Measurements from ENCODE around the gene TMEM163. TPM values are rescaled to one million over a fixed set of nuclear protein-coding genes. Genes with fewer than 3 reads are reported as not detected.

Gene TMEM163
- total RNA-seq, 6 experiments from 2014 or later: 0.06 to 0.20 (median 0.07) TPM; not detected in 3

- DNase-seq: peak in 1 of 3 donors; percentile 73
- Histone ChIP-seq H3K36me3 (peaks cover 0 to 9% (median 0%) of the 10 kb centered on the region in 4 donors), H3K27me3 (no peaks in the 10 kb centered on the region), H3K27ac (peak overlapping the region; percentile 80 to 96 (median 87)), H3K4me1 (peaks cover 0 to 44% (median 14%) of the 10 kb centered on the region in 4 donors), H3K9me3 (no peaks in the 10 kb centered on the region), H3K4me3 (peak overlapping the region in 1 of 3 donors; percentile 8)
- WGBS (ENCODE audit: insufficient coverage, low coverage, low lambda C conversion rate, missing lambda C conversion rate): 51% methylated on average over 3 of the region's 3 CpGs
- peak; percentile 76 to 90 (median 78) for ATAC-seq
- no peak for TF ChIP-seq CTCF (IDR thresholded peaks at IDR 0.05)
- no peak for TF ChIP-seq POLR2A (IDR thresholded peaks at IDR 0.05)
- intact Hi-C loops (cut with DNase I): no loop called here
Observed at GRCh38 chr2:134432435-134432883, 286.3 kb downstream of the TMEM163 start.

DNA sequence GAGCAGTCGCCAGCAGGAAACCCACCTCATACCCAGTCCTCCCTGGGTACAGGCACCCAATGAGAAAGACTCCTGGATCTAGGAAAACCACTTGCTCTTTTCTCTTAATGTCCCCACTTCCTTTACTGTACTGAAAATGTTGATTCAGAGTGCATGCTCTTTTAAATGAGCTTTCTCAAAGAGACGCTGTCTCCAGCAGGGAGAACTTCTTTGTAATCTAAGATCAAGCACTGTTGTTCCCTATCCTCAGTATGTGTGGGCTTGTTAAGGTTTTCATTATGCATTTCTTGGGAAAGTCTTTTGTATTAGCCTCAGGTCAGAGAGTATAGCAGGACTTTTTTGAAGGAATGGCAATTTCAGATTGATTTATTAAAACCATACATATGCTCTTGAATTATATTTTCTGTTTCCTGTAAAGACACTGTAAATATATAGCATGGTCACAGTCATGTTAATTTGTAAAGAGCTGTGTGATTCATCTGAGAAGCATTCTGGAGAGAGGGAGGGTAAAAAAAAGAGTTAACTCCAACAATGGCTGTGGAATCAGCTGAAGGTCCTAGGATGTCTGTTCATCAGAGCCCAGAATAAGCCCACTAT is 286.9 kb downstream of the TMEM163 start:
- ATAC-seq (peak in 1 of 4 donors; percentile 14), DNase-seq (no peak)
- intact Hi-C loops (cut with DNase I): no loop called here
- WGBS (ENCODE audit: insufficient coverage, low coverage, low lambda C conversion rate, missing lambda C conversion rate): 78% methylated on average over 1 of the region's 2 CpGs
- TF ChIP-seq POLR2A (IDR thresholded peaks at IDR 0.05): no peak
- no peak for TF ChIP-seq CTCF (IDR thresholded peaks at IDR 0.05)
- Histone ChIP-seq H3K4me3 (no peak overlapping the region), H3K27me3 (no peaks in the 10 kb centered on the region), H3K9me3 (no peaks in the 10 kb centered on the region), H3K4me1 (peaks cover 0 to 44% (median 14%) of the 10 kb centered on the region in 4 donors), H3K36me3 (peaks cover 0 to 9% (median 0%) of the 10 kb centered on the region in 4 donors), H3K27ac (peak overlapping the region; percentile 12 to 96 (median 87))

DNA sequence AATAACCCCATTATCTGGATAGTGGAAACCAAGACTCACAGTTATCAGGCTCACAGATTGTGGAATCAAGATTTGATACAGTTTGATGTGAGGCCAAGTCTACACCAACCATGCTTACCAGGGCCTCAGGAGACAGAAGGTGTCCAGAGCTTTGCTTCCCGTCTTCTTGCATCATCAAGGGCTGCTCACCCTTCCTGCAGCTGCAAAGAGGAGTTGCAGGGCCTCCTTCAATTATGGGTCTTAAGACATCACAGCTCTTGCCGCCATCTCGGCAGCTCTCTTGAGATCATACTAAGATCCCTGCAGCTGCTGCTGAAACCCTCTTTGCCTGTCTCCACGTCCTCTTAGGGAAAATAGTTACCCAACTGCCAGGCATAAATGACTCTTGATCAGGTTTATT is 288.9 kb downstream of the TMEM163 start:
- DNase-seq (no peak), ATAC-seq (no peak)
- H3K4me3 ChIP-seq: no peak overlapping the region
- WGBS (ENCODE audit: insufficient coverage, low coverage, low lambda C conversion rate, missing lambda C conversion rate): 81% methylated on average over 4 of the region's 4 CpGs
- peaks cover 0 to 9% (median 0%) of the 10 kb centered on the region in 4 donors for H3K36me3 ChIP-seq
- H3K27me3 ChIP-seq: no peaks in the 10 kb centered on the region
- intact Hi-C loops (cut with DNase I): no loop called here
- H3K9me3 ChIP-seq: no peaks in the 10 kb centered on the region
- TF ChIP-seq POLR2A (IDR thresholded peaks at IDR 0.05) (no peak), CTCF (IDR thresholded peaks at IDR 0.05) (no peak)
- H3K27ac ChIP-seq: no peak overlapping the region
- H3K4me1 ChIP-seq: peaks cover 0 to 35% (median 14%) of the 10 kb centered on the region in 4 donors

- Histone ChIP-seq H3K4me3 (no peak overlapping the region), H3K36me3 (peaks cover 0 to 21% (median 0%) of the 10 kb centered on the region in 4 donors), H3K27ac (no peak overlapping the region), H3K9me3 (no peaks in the 10 kb centered on the region), H3K4me1 (peaks cover 0 to 9% (median 2%) of the 10 kb centered on the region in 4 donors), H3K27me3 (no peaks in the 10 kb centered on the region)
- no peak for TF ChIP-seq CTCF (IDR thresholded peaks at IDR 0.05)
- TF ChIP-seq POLR2A (IDR thresholded peaks at IDR 0.05): no peak
- intact Hi-C loops (cut with DNase I): no loop called here
- no peak for ATAC-seq
- no peak for DNase-seq
- 95% methylated on average over 3 of the region's 3 CpGs for WGBS (ENCODE audit: insufficient coverage, low coverage, low lambda C conversion rate, missing lambda C conversion rate)
Observed at GRCh38 chr2:134426721-134427120, 292.1 kb downstream of the TMEM163 start.
